Fibroblast of pulmonary artery (primary cell): ENCODE data around the gene MLLT3.

Experiments
- DNase-seq: peaks from one replicate; pipeline ENCODE4 v3.0.0-alpha.2; 2010; ENCODE audit warnings: low read depth
- H3K4me3 ChIP-seq: replicated peaks from 2 replicates; pipeline ENCODE4 v1.5.1; 2011; ENCODE audit warnings: low read depth, mild to moderate bottlenecking, control low read depth, low read length, moderate library complexity
- CTCF ChIP-seq: IDR thresholded peaks from 2 replicates; pipeline ENCODE4 v1.5.1; 2011; ENCODE audit warnings: mild to moderate bottlenecking, control low read depth, low read length, inconsistent platforms; ENCODE audit errors: missing control alignments

MLLT3 gene

GRCh38 chr9:20382460-20383071 is 239.7 kb downstream of the MLLT3 start:
- H3K4me3 ChIP-seq = no peak overlapping the region
- TF ChIP-seq CTCF = no peak
- DNase-seq = peak; percentile 9

GRCh38 chr9:20380546-20380945 is 241.8 kb downstream of the MLLT3 start:
- TF ChIP-seq CTCF = no peak
- DNase-seq = no peak
- H3K4me3 ChIP-seq = no peak overlapping the region

GRCh38 chr9:20379804-20380225 is 242.5 kb downstream of the MLLT3 start:
- DNase-seq = no peak
- no peak overlapping the region for H3K4me3 ChIP-seq
- no peak for TF ChIP-seq CTCF

GRCh38 chr9:20378851-20379250 is 243.4 kb downstream of the MLLT3 start:
- no peak overlapping the region for H3K4me3 ChIP-seq
- DNase-seq = no peak
- no peak for TF ChIP-seq CTCF

- H3K4me3 ChIP-seq = no peak overlapping the region
- DNase-seq = no peak
- TF ChIP-seq CTCF = no peak
These were observed 244.5 kb downstream of the MLLT3 start for GRCh38 chr9:20377790-20378189.

- TF ChIP-seq CTCF = no peak
- H3K4me3 ChIP-seq = no peak overlapping the region
- no peak for DNase-seq
These were observed 245.4 kb downstream of the MLLT3 start for GRCh38 chr9:20376731-20377375.

- DNase-seq = no peak
- no peak for TF ChIP-seq CTCF
These were observed 246.3 kb downstream of the MLLT3 start for GRCh38 chr9:20376042-20376441.

More at GRCh38 chr9:20376042-20376441, 246.3 kb downstream of the MLLT3 start:
- H3K4me3 ChIP-seq = no peak overlapping the region
